Measurements from ENCODE around the gene TSHZ2. TPM values are rescaled to one million over a fixed set of nuclear protein-coding genes. Genes with fewer than 3 reads are reported as not detected.

Gene TSHZ2
- total RNA-seq, 3 donors from 2014 or later = 31.7 to 106 (median 59.6) TPM

DNA sequence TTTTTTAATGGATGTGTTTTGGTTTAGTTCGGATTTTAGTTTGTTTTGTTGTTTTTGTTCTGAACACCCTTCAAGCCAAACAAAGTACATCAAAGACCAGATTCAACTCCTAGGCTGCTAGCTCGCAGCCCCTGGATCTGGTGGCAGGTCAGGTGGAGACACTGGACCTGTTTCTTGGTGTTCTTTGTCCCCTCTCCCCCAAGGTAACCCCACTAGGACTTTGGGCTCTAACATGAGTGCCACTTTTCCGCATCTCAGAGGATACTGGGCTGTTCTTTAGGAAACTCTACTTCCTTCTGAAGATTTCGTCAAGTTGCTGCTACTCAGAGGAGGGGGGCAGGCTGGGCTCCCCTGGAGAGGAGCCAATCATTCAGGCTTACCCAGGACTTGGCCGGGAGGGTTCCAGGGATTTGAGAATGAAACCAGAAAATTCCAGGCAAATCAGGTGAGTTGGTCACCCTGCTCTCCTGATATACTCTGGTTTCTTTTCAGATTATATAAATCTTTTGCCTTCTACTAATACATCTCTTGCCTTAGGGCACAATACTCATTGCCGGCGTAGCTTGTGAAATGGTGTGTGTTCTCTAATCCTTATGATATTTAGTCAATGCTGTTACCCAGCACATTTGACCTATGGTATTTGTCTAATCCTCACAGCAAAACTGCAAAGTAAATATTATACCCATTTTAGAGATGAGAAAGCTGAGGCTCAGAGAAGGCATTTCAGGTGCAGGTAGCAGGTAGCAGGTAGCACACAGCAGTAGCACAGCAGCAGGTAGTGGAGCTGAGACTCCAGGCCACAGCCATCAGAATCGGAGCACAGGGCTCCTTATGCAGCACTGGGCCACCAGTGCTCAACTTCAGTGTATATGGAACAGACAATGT, 291.6 kb downstream of the TSHZ2 start:
- no peak for TF ChIP-seq POLR2AphosphoS5 (IDR thresholded peaks at IDR 0.05)
- TF ChIP-seq, protein P1, sequence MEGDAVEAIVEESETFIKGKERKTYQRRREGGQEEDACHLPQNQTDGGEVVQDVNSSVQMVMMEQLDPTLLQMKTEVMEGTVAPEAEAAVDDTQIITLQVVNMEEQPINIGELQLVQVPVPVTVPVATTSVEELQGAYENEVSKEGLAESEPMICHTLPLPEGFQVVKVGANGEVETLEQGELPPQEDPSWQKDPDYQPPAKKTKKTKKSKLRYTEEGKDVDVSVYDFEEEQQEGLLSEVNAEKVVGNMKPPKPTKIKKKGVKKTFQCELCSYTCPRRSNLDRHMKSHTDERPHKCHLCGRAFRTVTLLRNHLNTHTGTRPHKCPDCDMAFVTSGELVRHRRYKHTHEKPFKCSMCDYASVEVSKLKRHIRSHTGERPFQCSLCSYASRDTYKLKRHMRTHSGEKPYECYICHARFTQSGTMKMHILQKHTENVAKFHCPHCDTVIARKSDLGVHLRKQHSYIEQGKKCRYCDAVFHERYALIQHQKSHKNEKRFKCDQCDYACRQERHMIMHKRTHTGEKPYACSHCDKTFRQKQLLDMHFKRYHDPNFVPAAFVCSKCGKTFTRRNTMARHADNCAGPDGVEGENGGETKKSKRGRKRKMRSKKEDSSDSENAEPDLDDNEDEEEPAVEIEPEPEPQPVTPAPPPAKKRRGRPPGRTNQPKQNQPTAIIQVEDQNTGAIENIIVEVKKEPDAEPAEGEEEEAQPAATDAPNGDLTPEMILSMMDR (IDR thresholded peaks at IDR 0.05) = no peak
- TF ChIP-seq POLR2A (IDR thresholded peaks at IDR 0.05) = no peak

DNA sequence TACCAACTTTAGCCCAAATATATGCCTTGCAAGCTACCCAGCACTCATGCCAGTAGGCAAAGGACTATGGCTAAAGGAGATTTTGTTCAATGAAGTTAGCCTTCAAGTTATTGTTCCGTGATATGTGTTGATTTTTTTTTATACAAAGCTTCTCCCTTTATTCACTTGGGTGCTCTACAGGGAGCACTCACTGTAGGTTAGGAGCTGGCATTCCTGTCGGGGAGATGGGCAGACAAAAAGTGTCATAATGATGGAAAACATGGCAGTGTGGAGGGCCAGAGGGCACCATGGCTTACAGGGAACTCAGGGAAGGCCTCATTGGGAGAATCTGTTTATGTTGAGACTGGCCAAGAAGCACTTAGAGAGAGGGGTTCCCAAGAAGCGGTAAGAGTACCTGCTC, 292.4 kb downstream of the TSHZ2 start:
- Histone ChIP-seq H3K9me3 (no peaks in the 10 kb centered on the region), H3K4me1 (no peaks in the 10 kb centered on the region), H3K27ac (no peak overlapping the region), H3K27me3 (no peaks in the 10 kb centered on the region), H3K36me3 (no peaks in the 10 kb centered on the region), H3K4me3 (no peak overlapping the region)
- no peak for DNase-seq (ENCODE audit: low spot score in 2 of 2)
- intact Hi-C loops (cut with DNase I; ENCODE audit: low total_unique reads) = no loop called here
- TF ChIP-seq POLR2AphosphoS5 (IDR thresholded peaks at IDR 0.05) = no peak
- TF ChIP-seq, protein P1 (IDR thresholded peaks at IDR 0.05) = no peak

More for the DNA sequence above, 291.6 kb downstream of the TSHZ2 start:
- intact Hi-C loops (cut with DNase I; ENCODE audit: low total_unique reads) = no loop called here
- Histone ChIP-seq H3K4me3 (no peak overlapping the region), H3K4me1 (no peaks in the 10 kb centered on the region), H3K9me3 (no peaks in the 10 kb centered on the region), H3K27ac (no peak overlapping the region), H3K27me3 (no peaks in the 10 kb centered on the region), H3K36me3 (no peaks in the 10 kb centered on the region)
- DNase-seq (ENCODE audit: low spot score in 2 of 2) = no peak

DNA sequence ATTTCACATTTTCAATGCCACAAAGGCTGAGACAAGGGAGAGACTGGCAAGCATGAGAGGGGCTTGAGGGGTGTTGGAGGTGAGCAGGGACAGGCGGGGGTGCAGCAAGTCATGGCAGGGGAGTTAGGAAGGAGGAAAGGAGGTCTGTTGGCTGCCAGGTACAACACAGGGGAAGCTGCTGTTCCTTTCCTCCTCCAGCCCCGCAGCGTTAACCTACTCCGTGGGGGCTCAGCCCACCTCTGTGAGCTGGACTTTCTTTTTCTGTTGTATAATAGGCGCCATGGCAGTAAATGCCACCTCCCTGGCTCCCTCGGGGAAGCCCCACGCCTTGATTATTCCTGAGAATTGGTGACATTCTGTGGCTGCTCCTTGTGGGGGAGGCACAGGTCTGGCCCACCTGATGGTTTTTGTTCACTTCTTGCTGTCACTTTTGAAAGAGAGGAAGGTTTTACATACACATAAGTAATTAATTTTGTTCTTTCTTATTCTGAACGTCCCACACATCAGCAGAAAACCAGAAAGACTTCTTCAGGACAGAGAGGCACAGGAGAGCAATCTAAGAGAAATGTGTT, 293.2 kb downstream of the TSHZ2 start:
- Histone ChIP-seq H3K27ac (no peak overlapping the region), H3K4me1 (no peaks in the 10 kb centered on the region), H3K9me3 (no peaks in the 10 kb centered on the region), H3K27me3 (no peaks in the 10 kb centered on the region), H3K36me3 (no peaks in the 10 kb centered on the region), H3K4me3 (no peak overlapping the region)
- intact Hi-C loops (cut with DNase I; ENCODE audit: low total_unique reads) = no loop called here
- no peak for DNase-seq (ENCODE audit: low spot score in 2 of 2)
- TF ChIP-seq POLR2A (IDR thresholded peaks at IDR 0.05) (no peak), POLR2AphosphoS5 (IDR thresholded peaks at IDR 0.05) (no peak)
- TF ChIP-seq, protein P1 (IDR thresholded peaks at IDR 0.05) = no peak

DNA sequence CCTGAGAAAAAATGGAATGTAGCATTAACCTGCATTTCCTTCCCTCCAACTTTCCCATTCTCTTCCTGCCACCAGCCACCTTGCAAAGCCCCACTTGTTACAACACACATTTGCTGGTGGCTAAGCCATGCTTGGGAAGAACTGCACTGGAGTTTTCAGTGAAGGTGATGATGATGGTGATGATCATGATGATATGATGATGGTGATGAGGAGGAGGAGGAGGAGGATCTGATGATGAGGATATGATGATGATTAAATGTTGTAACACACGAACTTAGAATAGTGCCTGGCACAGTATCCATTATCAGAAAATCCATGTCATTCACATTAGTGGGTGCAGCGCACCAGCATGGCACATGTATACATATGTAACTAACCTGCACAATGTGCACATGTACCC, 297.2 kb downstream of the TSHZ2 start:
- Histone ChIP-seq H3K4me3 (no peak overlapping the region), H3K9me3 (no peaks in the 10 kb centered on the region), H3K27me3 (no peaks in the 10 kb centered on the region), H3K4me1 (no peaks in the 10 kb centered on the region), H3K36me3 (no peaks in the 10 kb centered on the region), H3K27ac (no peak overlapping the region)
- intact Hi-C loops (cut with DNase I; ENCODE audit: low total_unique reads) = no loop called here
- DNase-seq (ENCODE audit: low spot score in 2 of 2) = no peak
- TF ChIP-seq POLR2A (IDR thresholded peaks at IDR 0.05) (no peak), POLR2AphosphoS5 (IDR thresholded peaks at IDR 0.05) (no peak)
- TF ChIP-seq, protein P1 (IDR thresholded peaks at IDR 0.05) = no peak

DNA sequence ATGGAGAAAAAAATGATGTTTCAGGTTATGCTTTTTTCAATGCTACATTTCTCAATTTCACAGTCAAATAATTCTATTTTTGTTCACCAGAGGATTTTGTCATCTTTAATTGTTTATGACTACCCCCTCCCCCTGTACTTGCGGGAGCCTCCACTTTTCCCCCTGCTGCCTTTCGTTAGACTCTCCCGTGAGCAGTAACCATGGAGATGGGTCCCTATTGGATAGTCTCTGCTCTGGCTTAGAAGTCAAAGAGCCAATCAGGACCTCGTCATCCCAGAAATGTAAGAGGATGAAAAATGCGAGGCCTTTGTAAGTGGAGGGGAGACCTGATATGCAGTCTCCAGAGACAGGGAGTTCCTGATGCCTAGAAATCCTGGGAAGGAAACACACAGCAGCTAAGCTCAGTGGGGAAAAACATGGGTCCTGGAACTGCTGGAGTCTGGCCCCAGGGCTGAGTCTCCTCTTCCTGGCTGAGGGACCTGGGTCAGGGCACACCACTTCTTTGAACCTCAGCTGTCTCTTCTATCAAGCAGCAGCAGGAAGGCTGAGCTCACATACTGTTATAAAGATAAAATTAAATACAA, 298.7 kb downstream of the TSHZ2 start:
- intact Hi-C loops (cut with DNase I; ENCODE audit: low total_unique reads) = no loop called here
- Histone ChIP-seq H3K27ac (no peak overlapping the region), H3K4me3 (no peak overlapping the region), H3K27me3 (no peaks in the 10 kb centered on the region), H3K9me3 (no peaks in the 10 kb centered on the region), H3K36me3 (no peaks in the 10 kb centered on the region), H3K4me1 (no peaks in the 10 kb centered on the region)
- TF ChIP-seq, protein P1 (IDR thresholded peaks at IDR 0.05) = no peak
- TF ChIP-seq POLR2AphosphoS5 (IDR thresholded peaks at IDR 0.05) (no peak), POLR2A (IDR thresholded peaks at IDR 0.05) (no peak)
- DNase-seq (ENCODE audit: low spot score in 2 of 2) = no peak

All from breast epithelium (tissue), 4 donors.